ENCODE data around the gene DRC7.

Gene DRC7

DNA sequence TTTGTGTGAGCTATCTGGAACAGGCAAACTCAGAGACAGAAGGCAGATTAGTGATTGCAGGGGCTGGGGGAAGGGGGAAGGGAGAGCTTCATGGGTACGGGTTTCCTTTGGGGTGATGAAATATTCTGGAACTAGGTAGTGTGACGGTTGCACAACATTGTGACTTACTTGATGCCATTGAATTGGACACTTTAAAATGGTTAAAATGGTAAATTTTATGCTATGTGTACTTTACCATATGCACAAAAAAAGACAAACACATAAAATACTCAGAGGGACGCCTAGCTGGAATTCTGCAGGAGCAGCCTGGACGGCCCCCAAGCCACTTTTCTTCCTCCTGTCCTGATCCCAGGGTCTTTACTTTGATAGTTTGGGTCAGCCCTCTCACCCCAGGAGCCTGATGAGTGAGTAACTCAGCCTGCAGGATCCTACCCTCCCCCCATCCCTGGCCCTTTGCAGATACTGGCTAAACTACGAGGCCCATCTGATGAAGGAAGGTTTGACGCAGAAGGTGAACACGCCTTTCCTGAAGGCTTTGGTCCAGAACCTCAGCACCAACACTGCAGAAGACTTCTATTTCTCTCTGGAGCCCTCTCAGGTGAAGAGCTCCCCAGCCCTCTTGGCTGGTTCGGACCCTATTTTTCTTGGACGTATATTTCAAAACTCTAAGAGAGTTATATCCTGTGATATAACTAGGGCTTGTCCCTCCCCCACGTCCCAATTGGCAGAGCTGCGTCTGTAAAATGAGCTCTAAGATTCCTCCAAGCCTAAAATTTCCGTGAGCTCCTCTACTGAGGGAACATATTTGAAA is 18.7 kb upstream of the DRC7 start:
- TF ChIP-seq, protein P1, sequence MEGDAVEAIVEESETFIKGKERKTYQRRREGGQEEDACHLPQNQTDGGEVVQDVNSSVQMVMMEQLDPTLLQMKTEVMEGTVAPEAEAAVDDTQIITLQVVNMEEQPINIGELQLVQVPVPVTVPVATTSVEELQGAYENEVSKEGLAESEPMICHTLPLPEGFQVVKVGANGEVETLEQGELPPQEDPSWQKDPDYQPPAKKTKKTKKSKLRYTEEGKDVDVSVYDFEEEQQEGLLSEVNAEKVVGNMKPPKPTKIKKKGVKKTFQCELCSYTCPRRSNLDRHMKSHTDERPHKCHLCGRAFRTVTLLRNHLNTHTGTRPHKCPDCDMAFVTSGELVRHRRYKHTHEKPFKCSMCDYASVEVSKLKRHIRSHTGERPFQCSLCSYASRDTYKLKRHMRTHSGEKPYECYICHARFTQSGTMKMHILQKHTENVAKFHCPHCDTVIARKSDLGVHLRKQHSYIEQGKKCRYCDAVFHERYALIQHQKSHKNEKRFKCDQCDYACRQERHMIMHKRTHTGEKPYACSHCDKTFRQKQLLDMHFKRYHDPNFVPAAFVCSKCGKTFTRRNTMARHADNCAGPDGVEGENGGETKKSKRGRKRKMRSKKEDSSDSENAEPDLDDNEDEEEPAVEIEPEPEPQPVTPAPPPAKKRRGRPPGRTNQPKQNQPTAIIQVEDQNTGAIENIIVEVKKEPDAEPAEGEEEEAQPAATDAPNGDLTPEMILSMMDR (IDR thresholded peaks at IDR 0.05) = no peak
- Histone ChIP-seq H3K27me3 (ENCODE audit: control insufficient read depth, insufficient read depth, low read length) (no peaks in the 10 kb centered on the region), H2AFZ (no peak overlapping the region), H3K4me2 (ENCODE audit: low read length) (no peak overlapping the region), H3K4me1 (no peaks in the 10 kb centered on the region), H3K9me3 (ENCODE audit: control insufficient read depth, low read length) (no peaks in the 10 kb centered on the region), H3K9ac (no peak overlapping the region), H3K4me3 (ENCODE audit: low read depth, low read length) (no peak overlapping the region), H3K36me3 (ENCODE audit: control insufficient read depth, insufficient read depth, low read length) (no peaks in the 10 kb centered on the region), H3K79me2 (no peaks in the 10 kb centered on the region), H3K27ac (no peak overlapping the region)

DNA sequence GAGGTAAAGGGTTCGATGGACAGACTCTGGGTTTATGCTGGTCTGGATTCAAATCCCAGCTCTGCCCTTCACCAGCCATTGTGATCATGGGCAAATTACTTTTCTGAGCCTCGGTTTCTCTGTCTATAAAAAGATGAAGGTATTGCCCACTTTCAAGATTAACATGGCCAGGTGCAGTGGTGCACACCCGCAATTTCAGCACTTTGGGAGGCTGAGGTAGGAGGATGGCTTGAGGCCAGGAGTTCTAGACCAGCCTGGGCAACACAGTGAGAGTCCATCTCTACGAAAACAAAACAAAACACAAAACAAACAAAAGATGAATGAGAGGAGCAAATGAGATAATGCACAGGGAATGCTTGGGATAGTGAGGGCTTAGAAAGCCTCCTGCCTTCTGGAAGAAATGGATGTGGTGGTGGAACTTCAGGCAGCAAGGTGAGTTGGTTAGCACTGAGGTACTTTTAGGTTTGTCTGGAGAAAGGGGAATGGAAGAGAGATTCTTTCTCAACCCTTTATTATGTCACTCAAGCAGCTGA is 18.0 kb upstream of the DRC7 start:
- Histone ChIP-seq H3K4me1 (no peaks in the 10 kb centered on the region), H3K36me3 (ENCODE audit: control insufficient read depth, insufficient read depth, low read length) (no peaks in the 10 kb centered on the region), H3K27me3 (ENCODE audit: control insufficient read depth, insufficient read depth, low read length) (no peaks in the 10 kb centered on the region), H3K79me2 (no peaks in the 10 kb centered on the region), H3K4me2 (ENCODE audit: low read length) (no peak overlapping the region), H2AFZ (no peak overlapping the region), H3K9me3 (ENCODE audit: control insufficient read depth, low read length) (no peaks in the 10 kb centered on the region), H3K27ac (no peak overlapping the region), H3K9ac (no peak overlapping the region), H3K4me3 (ENCODE audit: low read depth, low read length) (no peak overlapping the region)
- TF ChIP-seq, protein P1 (IDR thresholded peaks at IDR 0.05) = no peak

DNA sequence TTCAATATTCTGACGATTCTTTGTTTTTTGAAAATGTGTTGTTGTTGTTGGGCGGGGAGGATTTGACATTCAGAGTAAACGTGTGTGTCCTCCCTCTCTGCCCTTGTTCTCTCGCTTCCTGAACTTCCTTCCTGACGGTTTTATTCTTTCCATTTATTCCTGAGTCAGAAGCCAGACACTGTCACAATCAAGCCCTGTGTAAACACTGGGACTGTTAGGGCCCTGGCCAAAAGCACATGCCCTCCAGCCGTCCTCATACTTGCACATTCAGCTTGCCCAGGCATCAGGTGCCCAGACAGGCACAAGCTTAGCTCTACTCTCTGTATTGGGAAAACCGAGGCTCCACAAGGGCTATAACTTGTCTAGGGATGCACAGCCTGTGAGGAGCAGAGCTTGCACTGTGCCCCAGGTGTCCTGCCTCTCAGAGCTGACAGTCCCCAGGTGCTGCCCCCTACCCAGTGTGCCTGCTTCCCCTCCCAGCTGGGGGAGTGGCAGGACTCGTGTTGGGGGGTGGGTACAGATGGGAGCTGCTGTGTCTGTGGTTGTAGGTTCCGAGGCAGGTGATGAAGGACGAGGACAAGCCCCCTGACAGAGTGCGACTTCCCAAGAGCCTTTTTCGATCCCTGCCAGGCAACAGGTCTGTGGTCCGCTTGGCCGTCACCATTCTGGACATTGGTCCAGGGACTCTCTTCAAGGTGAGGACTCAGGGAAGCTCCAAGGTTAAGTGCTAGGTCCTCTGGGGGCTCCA is 16.8 kb upstream of the DRC7 start:
- Histone ChIP-seq H3K36me3 (ENCODE audit: control insufficient read depth, insufficient read depth, low read length) (no peaks in the 10 kb centered on the region), H3K9me3 (ENCODE audit: control insufficient read depth, low read length) (no peaks in the 10 kb centered on the region), H3K4me3 (ENCODE audit: low read depth, low read length) (no peak overlapping the region), H3K27me3 (ENCODE audit: control insufficient read depth, insufficient read depth, low read length) (no peaks in the 10 kb centered on the region), H2AFZ (no peak overlapping the region), H3K79me2 (no peaks in the 10 kb centered on the region), H3K4me2 (ENCODE audit: low read length) (no peak overlapping the region), H3K27ac (no peak overlapping the region), H3K9ac (no peak overlapping the region), H3K4me1 (no peaks in the 10 kb centered on the region)
- TF ChIP-seq, protein P1 (IDR thresholded peaks at IDR 0.05) = no peak

DNA sequence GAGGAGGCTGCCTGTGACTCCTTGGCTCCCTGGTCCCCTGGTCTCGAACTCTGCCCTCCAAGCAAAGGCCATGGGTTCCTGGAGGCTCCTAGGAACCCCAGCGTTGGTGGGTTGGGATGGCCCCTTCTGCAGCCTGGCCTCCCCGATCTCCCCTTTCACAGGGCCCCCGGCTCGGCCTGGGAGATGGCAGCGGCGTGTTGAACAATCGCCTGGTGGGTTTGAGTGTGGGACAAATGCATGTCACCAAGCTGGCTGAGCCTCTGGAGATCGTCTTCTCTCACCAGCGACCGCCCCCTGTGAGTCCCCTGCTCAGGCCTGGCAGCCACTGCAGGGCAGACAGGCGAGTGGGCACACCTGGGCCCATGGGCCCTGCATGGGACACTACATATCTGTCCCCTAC is 15.6 kb upstream of the DRC7 start:
- Histone ChIP-seq H3K79me2 (no peaks in the 10 kb centered on the region), H3K27me3 (ENCODE audit: control insufficient read depth, insufficient read depth, low read length) (no peaks in the 10 kb centered on the region), H3K4me3 (ENCODE audit: low read depth, low read length) (no peak overlapping the region), H3K36me3 (ENCODE audit: control insufficient read depth, insufficient read depth, low read length) (no peaks in the 10 kb centered on the region), H3K9ac (no peak overlapping the region), H2AFZ (no peak overlapping the region), H3K4me2 (ENCODE audit: low read length) (no peak overlapping the region), H3K9me3 (ENCODE audit: control insufficient read depth, low read length) (no peaks in the 10 kb centered on the region), H3K4me1 (no peaks in the 10 kb centered on the region), H3K27ac (no peak overlapping the region)
- TF ChIP-seq, protein P1 (IDR thresholded peaks at IDR 0.05) = no peak

Measured in parathyroid adenoma (tissue), 2 donors.